ENCODE data around the gene TBC1D20.

- TF ChIP-seq EZH2 (IDR thresholded peaks at IDR 0.05; ENCODE audit: insufficient read depth, poor library complexity, severe bottlenecking) (no peak), EZH2phosphoT487 (IDR thresholded peaks at IDR 0.05; ENCODE audit: insufficient read depth, low read depth) (no peak)
Observed at GRCh38 chr20:416950-417800, 45.2 kb downstream of the TBC1D20 start.

All from GM23248 (cell line).